GM20431 (cell line): ENCODE results near the gene PIP5K1C.

Experiments
- in situ Hi-C: fragments of 300-500 bp; cut with MseI, MboI; formaldehyde crosslinking; loops from one replicate; pipeline ENCODE4 v1.15.0; 2020; ENCODE audit warnings: low sequenced_read_pairs; ENCODE audit not compliant: unreplicated experiment

PIP5K1C gene, protein sequence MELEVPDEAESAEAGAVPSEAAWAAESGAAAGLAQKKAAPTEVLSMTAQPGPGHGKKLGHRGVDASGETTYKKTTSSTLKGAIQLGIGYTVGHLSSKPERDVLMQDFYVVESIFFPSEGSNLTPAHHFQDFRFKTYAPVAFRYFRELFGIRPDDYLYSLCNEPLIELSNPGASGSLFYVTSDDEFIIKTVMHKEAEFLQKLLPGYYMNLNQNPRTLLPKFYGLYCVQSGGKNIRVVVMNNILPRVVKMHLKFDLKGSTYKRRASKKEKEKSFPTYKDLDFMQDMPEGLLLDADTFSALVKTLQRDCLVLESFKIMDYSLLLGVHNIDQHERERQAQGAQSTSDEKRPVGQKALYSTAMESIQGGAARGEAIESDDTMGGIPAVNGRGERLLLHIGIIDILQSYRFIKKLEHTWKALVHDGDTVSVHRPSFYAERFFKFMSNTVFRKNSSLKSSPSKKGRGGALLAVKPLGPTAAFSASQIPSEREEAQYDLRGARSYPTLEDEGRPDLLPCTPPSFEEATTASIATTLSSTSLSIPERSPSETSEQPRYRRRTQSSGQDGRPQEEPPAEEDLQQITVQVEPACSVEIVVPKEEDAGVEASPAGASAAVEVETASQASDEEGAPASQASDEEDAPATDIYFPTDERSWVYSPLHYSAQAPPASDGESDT

DNA sequence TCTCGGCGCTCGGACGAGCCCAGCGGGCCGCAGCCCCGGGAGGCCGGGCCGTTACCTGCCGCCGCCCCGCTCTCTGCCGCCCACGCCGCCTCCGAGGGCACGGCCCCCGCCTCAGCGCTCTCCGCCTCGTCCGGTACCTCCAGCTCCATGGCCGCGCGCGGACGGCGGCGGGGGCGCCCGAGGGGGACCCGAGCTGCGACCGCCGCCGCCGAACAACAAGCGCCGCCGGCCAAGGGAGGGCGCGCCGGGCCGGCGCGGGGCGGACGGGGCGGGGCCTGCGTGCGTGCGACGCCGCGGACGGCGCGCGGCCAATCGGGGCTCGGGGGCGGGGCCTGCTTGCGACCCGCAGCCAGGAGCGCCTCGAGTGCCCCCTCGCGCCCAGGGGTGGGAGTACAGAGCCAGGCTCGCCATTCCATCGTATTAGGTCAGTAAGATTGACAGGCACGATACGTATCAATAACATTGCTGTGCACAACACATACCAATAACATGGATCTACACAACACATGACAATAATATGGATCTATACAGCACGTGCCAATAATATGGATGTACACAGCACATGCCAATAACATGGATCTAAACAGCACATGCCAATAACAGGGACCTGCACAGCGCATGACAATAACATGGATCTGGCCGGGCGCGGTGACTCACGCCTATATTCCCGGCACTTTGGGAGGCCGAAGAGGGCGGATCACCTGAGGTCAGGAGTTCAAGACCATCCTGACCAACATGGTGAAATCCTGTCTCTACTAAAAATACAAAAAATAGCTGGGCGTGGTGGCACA, at the start of gene PIP5K1C:
Gene PIP5K1C, minus strand, starts transcription at position 227 of the 791 bp plus-strand sequence. Its CDS starts 78 bp downstream, at position 149.
- in situ Hi-C loops: no loop called here

DNA sequence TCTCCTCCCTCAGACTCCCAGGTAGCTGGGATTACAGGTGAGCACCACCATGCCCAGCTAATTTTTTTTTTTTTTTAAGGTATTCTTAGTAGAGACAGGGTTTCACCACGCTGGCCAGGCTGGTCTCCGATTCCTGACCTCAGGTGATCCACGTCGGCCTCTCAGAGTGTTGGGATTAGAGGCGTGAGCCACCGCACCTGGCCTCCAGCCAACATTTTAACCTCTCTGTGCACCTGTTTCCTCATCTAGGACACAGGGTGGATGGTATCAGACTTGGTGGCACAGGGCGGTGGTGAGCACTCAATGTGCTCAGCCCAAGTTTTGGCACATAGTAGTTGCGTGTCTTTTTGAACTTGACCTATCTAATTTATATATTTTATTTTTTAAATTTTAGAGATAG, 48.7 kb upstream of the PIP5K1C start:
- in situ Hi-C loops: no loop called here

DNA sequence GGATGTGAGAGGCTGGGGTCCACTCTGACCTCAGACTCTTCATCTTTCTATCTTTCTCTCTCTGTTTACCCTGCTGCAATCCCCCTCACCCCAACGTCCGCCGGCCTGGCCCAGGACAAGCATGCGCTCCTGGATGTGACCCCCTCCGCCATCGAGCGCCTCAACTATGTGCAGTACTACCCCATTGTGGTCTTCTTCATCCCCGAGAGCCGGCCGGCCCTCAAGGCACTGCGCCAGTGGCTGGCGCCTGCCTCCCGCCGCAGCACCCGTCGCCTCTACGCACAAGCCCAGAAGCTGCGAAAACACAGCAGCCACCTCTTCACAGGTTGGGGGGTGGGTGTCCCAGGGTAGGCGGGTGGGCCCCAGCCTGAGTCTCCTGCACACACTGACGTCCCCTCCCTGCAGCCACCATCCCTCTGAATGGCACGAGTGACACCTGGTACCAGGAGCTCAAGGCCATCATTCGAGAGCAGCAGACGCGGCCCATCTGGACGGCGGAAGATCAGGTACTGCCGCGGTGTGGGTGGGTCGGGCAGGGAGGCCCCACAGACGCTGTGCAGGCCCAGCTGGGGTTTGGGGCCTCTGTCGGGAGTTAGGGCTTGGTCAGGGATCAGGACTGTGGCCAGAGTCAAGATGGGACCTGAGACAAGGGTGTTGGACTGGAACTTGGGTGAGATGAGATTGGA, 46.2 kb upstream of the PIP5K1C start:
- in situ Hi-C loops: no loop called here

DNA sequence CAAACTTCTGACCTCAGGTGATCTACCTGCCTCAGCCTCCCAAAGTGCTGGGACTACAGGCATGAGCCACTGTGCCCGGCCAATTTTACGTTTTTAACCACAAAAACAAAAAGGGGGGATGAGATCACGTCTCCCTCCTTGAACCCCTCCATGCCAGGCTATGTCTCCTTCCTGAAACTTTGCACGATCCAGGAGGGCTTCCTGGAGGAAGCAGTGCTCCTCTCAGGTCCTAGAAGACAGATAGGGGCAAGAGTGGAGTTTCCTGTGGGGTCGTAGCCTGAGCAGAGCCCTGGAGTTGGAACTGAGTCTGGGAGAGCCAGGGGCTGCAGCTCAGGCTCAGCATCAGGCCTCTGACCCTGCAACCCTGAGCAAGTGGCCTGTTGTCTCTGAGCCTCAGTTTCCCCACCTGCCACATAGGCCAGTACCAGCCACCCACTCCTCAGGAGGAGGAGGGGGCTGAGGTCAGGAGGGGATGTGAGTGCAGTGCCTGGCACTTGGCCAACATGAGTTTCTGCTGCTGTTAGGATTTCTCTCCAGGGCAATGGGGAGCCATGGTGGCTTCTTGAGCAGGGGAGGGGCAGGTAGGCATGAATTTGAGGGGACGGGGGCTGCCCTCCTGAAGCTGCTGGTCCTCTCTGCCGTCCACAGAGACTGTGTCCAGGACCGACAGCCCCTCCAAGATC, 45.2 kb upstream of the PIP5K1C start:
- in situ Hi-C loops: no loop called here

DNA sequence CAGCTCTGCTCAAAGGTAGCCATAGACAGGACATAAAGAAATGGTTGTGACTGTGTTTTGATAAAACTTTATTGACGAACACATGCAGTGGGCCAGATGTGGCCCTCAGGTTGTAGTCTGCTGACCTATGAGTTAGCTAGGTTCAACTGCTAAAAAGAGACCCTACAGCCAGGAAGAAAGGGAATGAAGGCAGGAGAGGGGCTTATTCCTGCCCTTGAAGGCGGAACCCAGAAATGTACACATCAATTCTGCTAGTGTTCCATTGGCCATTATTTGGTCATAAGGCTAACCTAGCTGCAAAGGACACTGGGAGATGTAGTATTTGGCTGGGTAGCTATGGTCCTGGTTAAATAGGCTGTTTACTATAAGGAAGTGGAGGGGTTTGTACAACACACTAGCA, 43.2 kb upstream of the PIP5K1C start:
- in situ Hi-C loops: no loop called here

DNA sequence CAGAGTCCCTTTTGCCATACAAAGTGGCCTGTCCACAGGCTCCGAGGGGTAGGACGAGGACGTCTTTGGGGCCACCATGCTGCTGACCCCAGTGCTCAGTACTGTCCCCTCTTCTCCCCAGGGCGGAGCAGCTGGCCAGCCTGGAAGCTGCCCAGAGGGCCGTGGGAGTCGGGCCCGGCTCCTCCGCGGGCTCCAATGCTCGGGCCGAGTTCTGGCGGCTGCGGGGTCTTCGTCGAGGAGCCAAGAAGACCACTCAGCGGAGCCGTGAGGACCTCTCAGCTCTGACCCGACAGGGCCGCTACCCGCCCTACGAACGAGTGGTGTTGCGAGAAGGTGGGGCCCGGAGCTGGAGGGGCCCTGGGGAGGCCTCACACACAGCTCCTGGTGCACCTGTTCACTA, 40.2 kb upstream of the PIP5K1C start:
- in situ Hi-C loops: no loop called here

DNA sequence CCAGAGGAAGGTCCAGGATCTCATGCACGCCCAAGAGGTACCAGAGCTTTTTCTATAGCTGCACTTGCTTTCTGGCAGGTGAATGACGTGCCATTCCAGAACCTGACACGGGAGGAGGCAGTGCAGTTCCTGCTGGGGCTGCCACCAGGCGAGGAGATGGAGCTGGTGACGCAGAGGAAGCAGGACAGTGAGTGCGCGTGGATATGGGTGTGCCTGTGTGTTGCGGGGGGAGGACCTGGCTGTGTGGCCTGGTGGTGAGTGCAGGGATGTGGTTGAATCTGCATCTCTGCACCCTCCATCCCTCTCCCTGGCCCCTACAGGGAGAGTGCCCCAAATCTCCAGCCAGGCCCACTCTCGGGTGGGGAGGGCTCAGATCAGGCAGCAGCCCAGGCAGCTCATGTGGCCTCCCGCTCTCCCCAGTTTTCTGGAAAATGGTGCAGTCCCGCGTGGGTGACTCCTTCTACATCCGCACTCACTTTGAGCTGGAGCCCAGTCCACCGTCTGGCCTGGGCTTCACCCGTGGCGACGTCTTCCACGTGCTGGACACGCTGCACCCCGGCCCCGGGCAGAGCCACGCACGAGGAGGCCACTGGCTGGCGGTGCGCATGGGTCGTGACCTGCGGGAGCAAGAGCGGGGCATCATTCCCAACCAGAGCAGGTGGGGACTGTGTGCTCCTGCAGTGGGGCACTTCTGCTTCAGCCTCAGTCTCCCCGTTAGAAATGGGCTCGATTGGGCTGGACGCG, 38.4 kb upstream of the PIP5K1C start:
- in situ Hi-C loops: no loop called here

DNA sequence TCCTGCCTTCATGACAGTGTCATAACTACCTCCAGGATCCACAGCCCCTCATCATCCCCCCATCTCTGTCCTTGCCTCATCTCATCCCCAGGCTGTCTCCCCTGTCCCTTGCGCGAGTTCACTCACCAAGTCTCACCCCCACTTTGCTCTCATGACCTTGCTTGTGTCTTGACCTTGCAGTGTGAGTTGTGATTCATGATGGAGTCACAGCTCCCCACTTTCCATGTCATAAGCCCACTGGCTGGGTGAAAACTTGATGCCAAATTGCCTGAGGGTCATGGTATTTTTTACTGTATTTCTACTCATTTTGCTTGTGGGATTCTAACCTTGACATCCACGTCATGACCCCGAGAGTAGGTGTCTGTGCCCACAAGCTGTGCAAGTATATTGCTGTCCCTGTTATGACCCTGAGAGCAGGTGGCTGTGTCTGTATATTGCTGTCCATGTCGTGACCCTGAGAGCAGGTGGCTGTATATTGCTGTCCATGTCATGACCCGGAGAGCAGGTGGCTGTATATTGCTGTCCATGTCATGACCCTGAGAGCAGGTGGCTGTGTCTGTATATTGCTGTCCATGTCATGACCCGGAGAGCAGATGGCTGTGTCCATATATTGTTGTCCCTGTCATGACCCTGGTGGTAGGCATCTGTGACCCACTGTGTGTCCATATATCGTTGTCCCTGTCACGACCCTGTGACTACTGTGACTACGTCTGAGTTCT, 37.4 kb upstream of the PIP5K1C start:
- in situ Hi-C loops: no loop called here

DNA sequence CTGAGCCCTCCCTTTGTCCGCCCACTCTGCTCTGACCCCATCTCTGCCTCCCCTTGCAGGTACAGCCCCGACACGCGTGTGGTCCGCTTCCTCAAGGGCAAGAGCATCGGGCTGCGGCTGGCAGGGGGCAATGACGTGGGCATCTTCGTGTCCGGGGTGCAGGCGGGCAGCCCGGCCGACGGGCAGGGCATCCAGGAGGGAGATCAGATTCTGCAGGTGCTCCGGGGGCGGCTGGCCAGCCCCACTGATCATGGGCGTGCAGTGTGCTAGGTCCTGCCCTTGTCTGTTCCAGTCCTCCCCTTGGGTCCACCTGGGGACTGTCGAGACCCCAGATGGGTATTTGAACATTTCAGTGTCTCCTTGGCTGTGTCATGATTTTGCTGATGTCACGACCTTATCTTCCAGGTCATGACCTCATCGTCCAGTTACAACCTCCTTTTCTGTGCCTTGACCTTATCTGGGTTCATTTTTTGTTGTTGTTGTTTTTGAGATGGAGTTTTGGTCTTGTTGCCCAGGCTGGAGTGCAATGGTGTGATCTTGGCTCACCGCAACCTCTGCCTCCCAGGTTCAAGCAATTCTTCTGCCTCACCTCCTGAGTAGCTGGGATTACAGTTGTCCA, 35.9 kb upstream of the PIP5K1C start:
- in situ Hi-C loops: no loop called here

DNA sequence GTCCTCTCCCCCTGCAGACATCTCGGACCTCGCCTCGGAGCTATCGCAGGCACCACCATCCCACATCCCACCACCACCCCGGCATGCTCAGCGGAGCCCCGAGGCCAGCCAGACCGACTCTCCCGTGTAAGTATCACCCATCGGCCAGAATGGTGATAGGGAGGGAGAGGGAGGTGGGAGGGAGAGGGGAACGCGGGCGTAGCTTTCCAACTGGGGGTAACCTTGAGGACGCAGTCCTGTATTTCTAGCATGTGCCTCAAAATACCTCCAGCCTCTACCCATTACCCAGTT, 34.0 kb upstream of the PIP5K1C start:
- in situ Hi-C loops: no loop called here

DNA sequence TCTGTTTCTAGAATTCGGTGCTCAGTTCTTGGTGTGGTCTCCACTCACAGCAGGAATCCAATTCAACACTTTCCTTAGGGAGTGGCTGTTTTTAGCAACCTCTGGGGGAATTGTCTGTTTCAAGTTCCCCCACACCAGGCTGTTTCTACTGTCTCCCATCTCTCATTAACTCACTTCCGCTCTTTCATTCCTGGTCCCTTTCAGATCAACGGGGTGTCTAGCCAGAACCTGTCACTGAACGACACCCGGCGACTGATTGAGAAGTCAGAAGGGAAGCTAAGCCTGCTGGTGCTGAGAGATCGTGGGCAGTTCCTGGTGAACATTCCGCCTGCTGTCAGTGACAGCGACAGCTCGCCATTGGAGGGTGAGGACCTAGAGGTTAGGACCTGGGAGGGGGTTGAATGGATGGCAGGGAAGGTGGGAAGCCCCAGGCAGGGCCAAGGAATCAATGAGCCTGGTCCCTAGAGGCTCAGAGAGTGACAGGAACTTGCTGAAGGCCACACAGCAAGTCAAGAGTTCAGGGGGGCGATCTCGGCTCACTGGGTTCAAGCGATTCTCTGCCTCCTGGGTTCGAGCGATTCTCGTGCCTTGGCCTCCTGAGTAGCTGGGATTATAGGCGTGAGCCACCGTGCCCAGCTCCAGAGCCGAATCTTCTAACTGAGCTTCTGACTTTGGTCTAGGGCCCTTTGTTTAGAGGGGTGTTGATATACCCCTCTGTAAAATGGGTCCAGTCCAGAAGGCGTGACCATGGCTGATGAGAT, 33.5 kb upstream of the PIP5K1C start:
- in situ Hi-C loops: no loop called here

DNA sequence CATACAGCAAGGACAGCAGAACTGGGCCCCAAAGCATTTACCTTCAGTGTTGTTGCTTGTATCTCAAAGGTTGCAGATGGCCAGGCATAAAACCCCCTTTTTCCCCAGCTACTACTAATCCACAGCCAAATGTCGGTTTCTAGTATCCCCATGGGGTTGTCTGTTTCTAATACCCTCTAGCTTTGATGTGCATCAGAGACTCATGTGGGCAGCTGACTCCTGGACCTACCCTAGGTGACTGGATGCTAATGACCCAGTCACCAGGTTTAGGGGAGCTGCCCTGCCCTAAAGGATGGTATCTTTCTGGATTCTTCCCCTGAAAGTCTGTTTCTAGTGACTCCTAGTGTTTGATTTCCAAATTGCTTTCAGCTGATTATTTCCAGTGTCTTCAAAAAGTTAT, 31.8 kb upstream of the PIP5K1C start:
- in situ Hi-C loops: no loop called here

DNA sequence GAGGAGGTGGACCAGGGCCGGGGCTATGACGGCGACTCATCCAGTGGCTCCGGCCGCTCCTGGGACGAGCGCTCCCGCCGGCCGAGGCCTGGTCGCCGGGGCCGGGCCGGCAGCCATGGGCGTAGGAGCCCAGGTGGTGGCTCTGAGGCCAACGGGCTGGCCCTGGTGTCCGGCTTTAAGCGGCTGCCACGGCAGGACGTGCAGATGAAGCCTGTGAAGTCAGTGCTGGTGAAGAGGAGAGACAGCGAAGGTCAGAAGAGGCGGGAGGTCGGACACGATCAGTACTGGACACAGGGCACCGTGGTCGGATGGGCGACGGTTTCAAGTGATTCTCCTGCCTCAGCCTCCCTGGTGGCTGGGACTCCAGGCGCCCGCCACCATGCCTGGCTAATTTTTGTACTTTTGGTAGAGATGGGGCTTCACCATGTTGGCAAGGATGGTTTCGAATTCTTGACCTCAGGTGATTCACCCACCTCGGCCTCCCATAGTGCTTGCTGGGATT, 30.2 kb upstream of the PIP5K1C start:
- in situ Hi-C loops: no loop called here

DNA sequence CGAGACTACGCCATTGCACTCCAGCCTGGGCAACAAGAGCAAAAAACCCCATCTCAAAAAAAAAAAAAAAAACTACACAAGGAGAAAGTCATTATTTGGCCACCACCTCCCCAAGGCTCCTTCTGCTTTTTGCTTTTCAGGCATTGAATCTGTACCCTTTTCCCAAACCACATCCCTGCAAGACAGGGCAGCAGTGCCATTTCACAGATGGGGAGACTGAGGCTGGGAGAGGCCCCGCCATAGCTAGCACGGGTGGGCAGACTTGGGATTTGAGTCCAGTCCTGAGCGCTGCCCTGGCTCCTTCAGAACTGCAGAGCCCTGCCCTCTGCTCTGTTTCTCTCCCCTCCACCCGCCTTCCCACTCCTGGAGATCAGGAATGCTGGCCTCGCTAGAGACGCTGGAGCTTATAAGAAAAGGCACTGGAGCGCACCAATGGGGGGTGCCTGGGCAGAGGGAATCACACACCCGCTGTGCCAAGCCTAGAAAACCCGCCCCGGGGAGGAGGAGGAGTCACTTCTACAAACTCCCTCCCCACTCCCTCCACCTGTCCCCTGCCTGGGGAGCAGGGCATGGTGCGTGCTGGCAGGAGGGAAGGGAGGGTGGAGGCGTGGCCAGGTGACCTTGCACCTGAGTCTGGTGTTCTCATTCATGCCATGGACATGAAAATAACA, 25.5 kb upstream of the PIP5K1C start:
- in situ Hi-C loops: no loop called here

DNA sequence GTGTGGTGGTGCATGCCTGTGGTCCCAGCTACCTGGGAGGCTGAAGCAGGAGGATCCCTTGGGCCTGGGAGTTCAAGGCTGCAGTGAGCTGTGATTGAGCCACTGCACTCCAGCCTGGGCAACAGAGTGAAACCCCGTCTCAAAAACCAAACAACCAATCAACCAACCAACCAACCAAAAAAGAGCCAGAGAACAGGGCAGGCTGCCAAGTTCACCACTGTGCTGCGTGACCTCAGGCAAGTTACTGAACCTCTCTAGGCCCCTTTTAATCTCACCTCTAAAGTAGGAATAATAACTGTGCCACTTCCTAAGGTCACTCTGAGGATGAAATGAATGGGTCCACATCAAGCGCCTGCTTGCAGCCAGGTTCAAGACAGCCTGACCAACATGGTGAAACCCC, 24.9 kb upstream of the PIP5K1C start:
- in situ Hi-C loops: no loop called here

DNA sequence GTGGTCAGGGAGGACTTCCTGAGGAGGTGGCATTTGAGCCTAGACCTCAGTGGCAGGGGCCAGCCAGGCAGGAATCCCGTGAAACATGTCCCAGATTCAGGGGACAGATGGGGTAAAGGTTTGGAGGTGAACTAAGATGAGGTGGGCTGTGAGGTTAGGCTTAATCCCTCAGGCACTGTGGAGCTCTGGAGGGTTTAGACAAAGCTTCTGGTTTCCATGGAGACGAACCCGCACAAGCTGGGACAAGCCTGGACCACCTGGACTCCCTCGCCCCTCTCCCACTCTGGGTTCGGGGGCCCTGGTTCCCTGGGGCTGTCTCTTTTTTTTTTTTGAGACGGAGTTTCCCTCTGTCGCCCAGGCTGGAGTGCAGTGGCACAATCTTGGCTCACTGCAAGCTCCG, 23.6 kb upstream of the PIP5K1C start:
- in situ Hi-C loops: no loop called here

DNA sequence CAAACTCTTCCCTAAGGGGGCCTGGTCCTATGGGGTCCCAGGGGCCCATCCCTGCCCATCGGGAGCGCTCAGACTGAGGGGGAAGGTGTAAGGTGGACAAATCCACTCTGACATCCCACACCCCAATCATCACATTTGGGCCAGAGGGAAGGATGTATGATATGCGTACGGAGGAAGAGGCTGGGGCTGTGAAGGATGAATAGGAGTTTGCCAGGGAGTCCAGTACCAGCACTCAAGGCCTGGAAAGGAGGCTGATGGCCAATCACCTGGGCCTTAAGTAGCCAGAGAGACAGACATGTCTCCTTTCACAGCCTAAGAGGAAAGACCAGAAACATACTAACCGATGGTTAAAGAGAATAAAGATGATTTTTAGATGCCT, 22.8 kb upstream of the PIP5K1C start:
- in situ Hi-C loops: no loop called here
